OCI-LY1 (cell line): ENCODE data around the gene BORCS8.

Experiments used
- H2AFZ ChIP-seq: fragments of 200-600 bp; sonication (generic), shearing (Covaris generic); 2 replicates; pipeline ENCODE4 v1.6.0; 2014; ENCODE audit warnings: antibody characterized with exemption, mild to moderate bottlenecking, low read length
- H3F3A ChIP-seq: fragments of 200-600 bp; sonication (generic), shearing (Covaris generic); 2 replicates; pipeline ENCODE4 v1.6.0; 2014; ENCODE audit warnings: mild to moderate bottlenecking, antibody characterized with exemption, low read length, moderate library complexity; ENCODE audit not compliant: insufficient read depth
- H3K27ac ChIP-seq: fragments of 200-600 bp; sonication (generic); 2 replicates; pipeline ENCODE4 v1.5.1; 2014; ENCODE audit warnings: low read length, mixed run types, mild to moderate bottlenecking, low read depth; ENCODE audit not compliant: poor library complexity, severe bottlenecking
- H3K27me3 ChIP-seq: fragments of 200-600 bp; sonication (generic); 2 replicates; pipeline ENCODE4 v1.6.0; 2014; ENCODE audit warnings: antibody characterized with exemption, mild to moderate bottlenecking, low read length, moderate library complexity; ENCODE audit not compliant: insufficient read depth
- H3K36me3 ChIP-seq: fragments of 200-600 bp; sonication (generic); 2 replicates; pipeline ENCODE4 v1.6.1; 2014; ENCODE audit warnings: mild to moderate bottlenecking, antibody characterized with exemption, low read length, moderate library complexity, mixed read lengths; ENCODE audit not compliant: insufficient read depth
- H3K4me1 ChIP-seq: fragments of 200-600 bp; sonication (generic); 2 replicates; pipeline ENCODE4 v1.5.1; 2014; ENCODE audit warnings: mild to moderate bottlenecking, low read length, moderate library complexity; ENCODE audit not compliant: insufficient read depth, severe bottlenecking
- H3K4me2 ChIP-seq: fragments of 200-600 bp; sonication (generic), shearing (Covaris generic); 2 replicates; pipeline ENCODE4 v1.6.1; 2014; ENCODE audit warnings: low read length
- H3K4me3 ChIP-seq: fragments of 200-600 bp; sonication (generic); 2 replicates; pipeline ENCODE4 v1.5.1; 2014; ENCODE audit warnings: low read length, low read depth, mild to moderate bottlenecking, mixed read lengths; ENCODE audit not compliant: poor library complexity, severe bottlenecking
- H3K79me2 ChIP-seq: fragments of 200-600 bp; shearing (Covaris generic); 2 replicates; pipeline ENCODE4 v1.6.1; 2016; ENCODE audit warnings: mixed run types, low read length, mixed read lengths; ENCODE audit not compliant: insufficient read depth
- H3K9ac ChIP-seq: fragments of 200-600 bp; sonication (generic), shearing (Covaris generic); 2 replicates; pipeline ENCODE4 v1.6.1; 2014; ENCODE audit warnings: mild to moderate bottlenecking, low read length, mixed read lengths
- H3K9me2 ChIP-seq: fragments of 200-600 bp; sonication (generic), shearing (Covaris generic); 2 replicates; pipeline ENCODE4 v1.6.1; 2014; ENCODE audit warnings: low read depth, mild to moderate bottlenecking, low read length, mixed read lengths
- H3K9me3 ChIP-seq: fragments of 200-600 bp; shearing (Covaris generic); 2 replicates; pipeline ENCODE4 v1.6.1; 2014; ENCODE audit warnings: low read length, mixed read lengths
- H4K20me1 ChIP-seq: fragments of 200-600 bp; sonication (generic), shearing (Covaris generic); 2 replicates; pipeline ENCODE4 v1.6.0; 2016; ENCODE audit warnings: mild to moderate bottlenecking, low read length; ENCODE audit not compliant: insufficient read depth
- CTCF ChIP-seq: fragments of 200-600 bp; sonication (generic), shearing (Covaris generic); IDR thresholded peaks from 2 replicates; pipeline ENCODE4 v1.5.1; 2017; ENCODE audit warnings: mild to moderate bottlenecking, antibody characterized with exemption, low read length, moderate library complexity, mixed read lengths
- EZH2 ChIP-seq: fragments of 200-600 bp; sonication (generic), shearing (Covaris generic); IDR thresholded peaks from 2 replicates; pipeline ENCODE4 v1.8.0; 2017; ENCODE audit warnings: borderline replicate concordance, mixed run types, mild to moderate bottlenecking, antibody characterized with exemption, low read length, moderate library complexity, mixed read lengths

BORCS8 gene

GRCh38 chr19:19131989-19132388, 60.0 kb downstream of the BORCS8 start:
- Histone ChIP-seq H3K9me3 (peaks cover 11% of the 10 kb centered on the region), H3K4me2 (no peak overlapping the region), H3K4me1 (peaks cover 15% of the 10 kb centered on the region), H2AFZ (no peak overlapping the region), H3K36me3 (peaks cover 49% of the 10 kb centered on the region), H3K9ac (no peak overlapping the region), H3F3A (no peaks in the 10 kb centered on the region), H3K27me3 (no peaks in the 10 kb centered on the region), H3K4me3 (no peak overlapping the region), H3K27ac (no peak overlapping the region), H3K9me2 (no peaks in the 10 kb centered on the region), H3K79me2 (no peaks in the 10 kb centered on the region), H4K20me1 (no peaks in the 10 kb centered on the region)
- no peak for TF ChIP-seq CTCF
- TF ChIP-seq EZH2, result no peak
